GM23338 (cell line): ENCODE measurements around the gene GIPC2. TPM values are rescaled to one million over a fixed set of nuclear protein-coding genes. Genes with fewer than 3 reads are reported as not detected.

Source experiments
- ATAC-seq: fragments of 200-7000 bp; cut with Tn5 transposase; 3 replicates; pipeline ENCODE4 v1.9.1; 2020
- DNase-seq: peaks from one replicate; pipeline ENCODE4 v3.0.0-alpha.2; 2015; ENCODE audit warnings: low spot score
- H2AFZ ChIP-seq: fragments of 200-600 bp; sonication (generic); 2 replicates; pipeline ENCODE4 v1.8.0; 2016; ENCODE audit warnings: antibody characterized with exemption, mild to moderate bottlenecking, moderate library complexity
- H3F3A ChIP-seq: fragments of 200-600 bp; sonication (generic); replicated peaks from 2 replicates; pipeline ENCODE4 v1.8.0; 2017; ENCODE audit warnings: antibody characterized with exemption, mixed run types, low read depth
- H3K27ac ChIP-seq: fragments of 200-600 bp; sonication (generic); 2 replicates; pipeline ENCODE4 v1.6.1; 2016; ENCODE audit warnings: low read depth
- H3K27me3 ChIP-seq: fragments of 200-600 bp; sonication (generic); 2 replicates; pipeline ENCODE4 v1.8.0; 2016; ENCODE audit warnings: mild to moderate bottlenecking, mixed run types, moderate library complexity; ENCODE audit not compliant: insufficient read depth
- H3K36me3 ChIP-seq: fragments of 200-600 bp; sonication (generic); 2 replicates; pipeline ENCODE4 v1.8.0; 2016; ENCODE audit warnings: mild to moderate bottlenecking; ENCODE audit not compliant: insufficient read depth
- H3K4me1 ChIP-seq: fragments of 200-600 bp; sonication (generic); 2 replicates; pipeline ENCODE4 v1.8.0; 2016; ENCODE audit warnings: mild to moderate bottlenecking, moderate library complexity; ENCODE audit not compliant: insufficient read depth
- H3K4me2 ChIP-seq: fragments of 200-600 bp; sonication (generic); 2 replicates; pipeline ENCODE4 v1.7.1; 2017; ENCODE audit warnings: mixed run types
- H3K4me3 ChIP-seq: fragments of 200-600 bp; sonication (generic); 2 replicates; pipeline ENCODE4 v1.6.1; 2016; ENCODE audit warnings: mixed run types
- H3K79me2 ChIP-seq: fragments of 200-600 bp; sonication (generic); replicated peaks from 2 replicates; pipeline ENCODE4 v1.8.0; 2017; ENCODE audit warnings: mild to moderate bottlenecking; ENCODE audit not compliant: insufficient read depth
- H3K9me2 ChIP-seq: fragments of 200-600 bp; sonication (generic); 2 replicates; pipeline ENCODE4 v1.8.0; 2017; ENCODE audit not compliant: insufficient read depth
- H4K20me1 ChIP-seq: fragments of 200-600 bp; sonication (generic); replicated peaks from 2 replicates; pipeline ENCODE4 v1.8.0; 2017; ENCODE audit warnings: mild to moderate bottlenecking; ENCODE audit not compliant: insufficient read depth
- H3K27ac Mint-ChIP-seq: 2 replicates; pipeline ENCODE4 v1.8.0; 2020; ENCODE audit warnings: inconsistent platforms, mild to moderate bottlenecking, moderate library complexity, mixed read lengths
- H3K27me3 Mint-ChIP-seq: 3 replicates; pipeline ENCODE4 v1.8.0; 2022; ENCODE audit warnings: low read depth, mild to moderate bottlenecking, moderate library complexity, mixed read lengths, inconsistent platforms; ENCODE audit not compliant: insufficient read depth, poor library complexity
- H3K36me3 Mint-ChIP-seq: 3 replicates; pipeline ENCODE4 v1.8.0; 2021; ENCODE audit warnings: low read depth, mild to moderate bottlenecking, inconsistent platforms, moderate library complexity, mixed read lengths
- H3K4me1 Mint-ChIP-seq: 3 replicates; pipeline ENCODE4 v1.8.0; 2020; ENCODE audit warnings: mild to moderate bottlenecking, inconsistent platforms, mixed read lengths
- H3K4me3 Mint-ChIP-seq: 3 replicates; pipeline ENCODE4 v1.8.0; 2021; ENCODE audit warnings: moderate library complexity, mild to moderate bottlenecking, inconsistent platforms, mixed read lengths
- H3K9me3 Mint-ChIP-seq: 3 replicates; pipeline ENCODE4 v1.8.0; 2020; ENCODE audit warnings: moderate library complexity, mild to moderate bottlenecking, inconsistent platforms, mixed read lengths
- ETS1 ChIP-seq: IDR thresholded peaks from 2 replicates; pipeline ENCODE4 v1.6.1; 2016; ENCODE audit warnings: antibody characterized with exemption
- EZH2 ChIP-seq: fragments of 200-600 bp; sonication (generic); IDR thresholded peaks from one replicate; pipeline ENCODE4 v1.8.0; 2017; ENCODE audit warnings: antibody characterized with exemption, mild to moderate bottlenecking, low read depth; ENCODE audit not compliant: unreplicated experiment
- EZH2phosphoT487 ChIP-seq: fragments of 200-600 bp; sonication (generic); IDR thresholded peaks from one replicate; pipeline ENCODE4 v1.8.1; 2018; ENCODE audit warnings: antibody characterized with exemption; ENCODE audit not compliant: unreplicated experiment
- POLR2AphosphoS5 ChIP-seq: IDR thresholded peaks from 2 replicates; pipeline ENCODE4 v1.6.1; 2016; ENCODE audit warnings: antibody characterized with exemption, low read depth
- STAT1 ChIP-seq: IDR thresholded peaks from one replicate; pipeline ENCODE4 v1.6.1; 2016; ENCODE audit warnings: antibody characterized with exemption; ENCODE audit not compliant: unreplicated experiment
- ZNF114 ChIP-seq: fragments of 250-450 bp; sonication (Bioruptor Pico); IDR thresholded peaks from 2 replicates; pipeline ENCODE4 v1.5.0; 2020; ENCODE audit warnings: mild to moderate bottlenecking, moderate library complexity
- ZNF331 ChIP-seq: fragments of 250-450 bp; sonication (Bioruptor Pico); IDR thresholded peaks from 2 replicates; pipeline ENCODE4 v1.5.0; 2020; ENCODE audit warnings: low read depth, mild to moderate bottlenecking, moderate library complexity
- polyA plus RNA-seq: library from polyadenylated mRNA; unstranded; fragments of >200 nt; fragmentation: Nextera tagmentation; extraction: Ambion mirVana; gene quantifications from 2 replicates; pipeline ENCODE4 v1.2.1, GENCODE V29; 2016
- total RNA-seq: library from RNA; depleted of rRNA; stranded (reverse); fragments of >200 nt; shearing (Covaris generic); gene quantifications from 2 replicates; pipeline ENCODE4 v1.2.3, GENCODE V29; 2014
- TF ChIP-seq, protein P1 (sequence below): IDR thresholded peaks from one replicate; pipeline ENCODE4 v1.6.1; 2018; ENCODE audit warnings: antibody characterized with exemption; ENCODE audit not compliant: unreplicated experiment
- TF ChIP-seq, protein P2 (sequence below): fragments of 250-450 bp; sonication (Bioruptor Pico); IDR thresholded peaks from 2 replicates; pipeline ENCODE4 v1.5.0; 2020; ENCODE audit warnings: mild to moderate bottlenecking, moderate library complexity

GIPC2 gene
- total and polyA plus RNA-seq, 2 experiments from 2014 or later, result 1.2 to 1.5 TPM

DNA sequence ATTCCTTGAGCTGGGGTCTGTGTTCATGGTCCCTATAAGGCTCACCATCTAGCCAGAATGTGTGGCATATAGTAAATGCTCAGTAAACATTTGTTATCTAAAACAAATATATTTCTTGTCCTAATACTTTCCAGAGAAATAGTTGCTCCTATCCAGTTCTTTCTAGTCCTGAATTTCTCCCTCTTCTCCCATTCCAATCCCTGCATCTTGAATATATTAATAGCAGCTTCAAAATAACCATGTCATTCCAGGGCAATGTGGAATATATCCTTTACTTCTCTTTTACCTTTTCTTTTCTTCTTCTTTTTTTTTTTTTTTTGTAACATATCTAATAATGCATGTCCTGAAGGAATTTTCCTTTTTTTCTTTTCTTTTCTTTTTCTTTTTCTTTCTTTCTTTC, 30.6 kb upstream of the GIPC2 start (continued):
- TF ChIP-seq, protein P1, sequence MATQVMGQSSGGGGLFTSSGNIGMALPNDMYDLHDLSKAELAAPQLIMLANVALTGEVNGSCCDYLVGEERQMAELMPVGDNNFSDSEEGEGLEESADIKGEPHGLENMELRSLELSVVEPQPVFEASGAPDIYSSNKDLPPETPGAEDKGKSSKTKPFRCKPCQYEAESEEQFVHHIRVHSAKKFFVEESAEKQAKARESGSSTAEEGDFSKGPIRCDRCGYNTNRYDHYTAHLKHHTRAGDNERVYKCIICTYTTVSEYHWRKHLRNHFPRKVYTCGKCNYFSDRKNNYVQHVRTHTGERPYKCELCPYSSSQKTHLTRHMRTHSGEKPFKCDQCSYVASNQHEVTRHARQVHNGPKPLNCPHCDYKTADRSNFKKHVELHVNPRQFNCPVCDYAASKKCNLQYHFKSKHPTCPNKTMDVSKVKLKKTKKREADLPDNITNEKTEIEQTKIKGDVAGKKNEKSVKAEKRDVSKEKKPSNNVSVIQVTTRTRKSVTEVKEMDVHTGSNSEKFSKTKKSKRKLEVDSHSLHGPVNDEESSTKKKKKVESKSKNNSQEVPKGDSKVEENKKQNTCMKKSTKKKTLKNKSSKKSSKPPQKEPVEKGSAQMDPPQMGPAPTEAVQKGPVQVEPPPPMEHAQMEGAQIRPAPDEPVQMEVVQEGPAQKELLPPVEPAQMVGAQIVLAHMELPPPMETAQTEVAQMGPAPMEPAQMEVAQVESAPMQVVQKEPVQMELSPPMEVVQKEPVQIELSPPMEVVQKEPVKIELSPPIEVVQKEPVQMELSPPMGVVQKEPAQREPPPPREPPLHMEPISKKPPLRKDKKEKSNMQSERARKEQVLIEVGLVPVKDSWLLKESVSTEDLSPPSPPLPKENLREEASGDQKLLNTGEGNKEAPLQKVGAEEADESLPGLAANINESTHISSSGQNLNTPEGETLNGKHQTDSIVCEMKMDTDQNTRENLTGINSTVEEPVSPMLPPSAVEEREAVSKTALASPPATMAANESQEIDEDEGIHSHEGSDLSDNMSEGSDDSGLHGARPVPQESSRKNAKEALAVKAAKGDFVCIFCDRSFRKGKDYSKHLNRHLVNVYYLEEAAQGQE, result no peak
- no peak for TF ChIP-seq EZH2
- no peak for TF ChIP-seq EZH2phosphoT487

GRCh38 chr1:78019024-78019423, 26.7 kb upstream of the GIPC2 start:
- Histone ChIP-seq H3K36me3 (no peaks in the 10 kb centered on the region), H3K4me2 (no peak overlapping the region), H3K27me3 (no peaks in the 10 kb centered on the region), H3K27ac (no peak overlapping the region), H3K4me3 (no peak overlapping the region), H3K79me2 (no peaks in the 10 kb centered on the region), H3K9me2 (no peaks in the 10 kb centered on the region), H3K4me1 (no peaks in the 10 kb centered on the region), H4K20me1 (no peaks in the 10 kb centered on the region; the same call in 1 of the 2 replicates), H3F3A (no peaks in the 10 kb centered on the region), H2AFZ (no peak overlapping the region)
- no peak overlapping the region for H3K4me3 Mint-ChIP-seq
- no peak for DNase-seq
- H3K36me3 Mint-ChIP-seq, result no peaks in the 10 kb centered on the region
- no peaks in the 10 kb centered on the region for H3K27me3 Mint-ChIP-seq
- peaks cover 3% of the 10 kb centered on the region; the same call in 1 of the 3 replicates for H3K9me3 Mint-ChIP-seq
- H3K27ac Mint-ChIP-seq, result no peak overlapping the region
- H3K4me1 Mint-ChIP-seq, result no peaks in the 10 kb centered on the region
- ATAC-seq, result no peak
- TF ChIP-seq POLR2AphosphoS5 (no peak), STAT1 (no peak), ZNF114 (CRISPR knock-in tag) (no peak), ZNF331 (no peak), ETS1 (no peak)
- TF ChIP-seq, protein P2, sequence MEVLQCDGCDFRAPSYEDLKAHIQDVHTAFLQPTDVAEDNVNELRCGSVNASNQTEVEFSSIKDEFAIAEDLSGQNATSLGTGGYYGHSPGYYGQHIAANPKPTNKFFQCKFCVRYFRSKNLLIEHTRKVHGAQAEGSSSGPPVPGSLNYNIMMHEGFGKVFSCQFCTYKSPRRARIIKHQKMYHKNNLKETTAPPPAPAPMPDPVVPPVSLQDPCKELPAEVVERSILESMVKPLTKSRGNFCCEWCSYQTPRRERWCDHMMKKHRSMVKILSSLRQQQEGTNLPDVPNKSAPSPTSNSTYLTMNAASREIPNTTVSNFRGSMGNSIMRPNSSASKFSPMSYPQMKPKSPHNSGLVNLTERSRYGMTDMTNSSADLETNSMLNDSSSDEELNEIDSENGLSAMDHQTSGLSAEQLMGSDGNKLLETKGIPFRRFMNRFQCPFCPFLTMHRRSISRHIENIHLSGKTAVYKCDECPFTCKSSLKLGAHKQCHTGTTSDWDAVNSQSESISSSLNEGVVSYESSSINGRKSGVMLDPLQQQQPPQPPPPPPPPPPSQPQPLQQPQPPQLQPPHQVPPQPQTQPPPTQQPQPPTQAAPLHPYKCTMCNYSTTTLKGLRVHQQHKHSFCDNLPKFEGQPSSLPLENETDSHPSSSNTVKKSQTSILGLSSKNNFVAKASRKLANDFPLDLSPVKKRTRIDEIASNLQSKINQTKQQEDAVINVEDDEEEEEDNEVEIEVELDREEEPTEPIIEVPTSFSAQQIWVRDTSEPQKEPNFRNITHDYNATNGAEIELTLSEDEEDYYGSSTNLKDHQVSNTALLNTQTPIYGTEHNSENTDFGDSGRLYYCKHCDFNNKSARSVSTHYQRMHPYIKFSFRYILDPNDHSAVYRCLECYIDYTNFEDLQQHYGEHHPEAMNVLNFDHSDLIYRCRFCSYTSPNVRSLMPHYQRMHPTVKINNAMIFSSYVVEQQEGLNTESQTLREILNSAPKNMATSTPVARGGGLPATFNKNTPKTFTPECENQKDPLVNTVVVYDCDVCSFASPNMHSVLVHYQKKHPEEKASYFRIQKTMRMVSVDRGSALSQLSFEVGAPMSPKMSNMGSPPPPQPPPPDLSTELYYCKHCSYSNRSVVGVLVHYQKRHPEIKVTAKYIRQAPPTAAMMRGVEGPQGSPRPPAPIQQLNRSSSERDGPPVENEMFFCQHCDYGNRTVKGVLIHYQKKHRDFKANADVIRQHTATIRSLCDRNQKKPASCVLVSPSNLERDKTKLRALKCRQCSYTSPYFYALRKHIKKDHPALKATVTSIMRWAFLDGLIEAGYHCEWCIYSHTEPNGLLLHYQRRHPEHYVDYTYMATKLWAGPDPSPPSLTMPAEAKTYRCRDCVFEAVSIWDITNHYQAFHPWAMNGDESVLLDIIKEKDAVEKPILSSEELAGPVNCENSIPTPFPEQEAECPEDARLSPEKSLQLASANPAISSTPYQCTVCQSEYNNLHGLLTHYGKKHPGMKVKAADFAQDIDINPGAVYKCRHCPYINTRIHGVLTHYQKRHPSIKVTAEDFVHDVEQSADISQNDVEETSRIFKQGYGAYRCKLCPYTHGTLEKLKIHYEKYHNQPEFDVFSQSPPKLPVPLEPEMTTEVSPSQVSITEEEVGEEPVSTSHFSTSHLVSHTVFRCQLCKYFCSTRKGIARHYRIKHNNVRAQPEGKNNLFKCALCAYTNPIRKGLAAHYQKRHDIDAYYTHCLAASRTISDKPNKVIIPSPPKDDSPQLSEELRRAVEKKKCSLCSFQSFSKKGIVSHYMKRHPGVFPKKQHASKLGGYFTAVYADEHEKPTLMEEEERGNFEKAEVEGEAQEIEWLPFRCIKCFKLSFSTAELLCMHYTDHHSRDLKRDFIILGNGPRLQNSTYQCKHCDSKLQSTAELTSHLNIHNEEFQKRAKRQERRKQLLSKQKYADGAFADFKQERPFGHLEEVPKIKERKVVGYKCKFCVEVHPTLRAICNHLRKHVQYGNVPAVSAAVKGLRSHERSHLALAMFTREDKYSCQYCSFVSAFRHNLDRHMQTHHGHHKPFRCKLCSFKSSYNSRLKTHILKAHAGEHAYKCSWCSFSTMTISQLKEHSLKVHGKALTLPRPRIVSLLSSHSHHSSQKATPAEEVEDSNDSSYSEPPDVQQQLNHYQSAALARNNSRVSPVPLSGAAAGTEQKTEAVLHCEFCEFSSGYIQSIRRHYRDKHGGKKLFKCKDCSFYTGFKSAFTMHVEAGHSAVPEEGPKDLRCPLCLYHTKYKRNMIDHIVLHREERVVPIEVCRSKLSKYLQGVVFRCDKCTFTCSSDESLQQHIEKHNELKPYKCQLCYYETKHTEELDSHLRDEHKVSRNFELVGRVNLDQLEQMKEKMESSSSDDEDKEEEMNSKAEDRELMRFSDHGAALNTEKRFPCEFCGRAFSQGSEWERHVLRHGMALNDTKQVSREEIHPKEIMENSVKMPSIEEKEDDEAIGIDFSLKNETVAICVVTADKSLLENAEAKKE (CRISPR knock-in tag), result no peak
- TF ChIP-seq, protein P1, result no peak
